Measurements from ENCODE around the gene ZNF331.

ZNF331 gene

DNA sequence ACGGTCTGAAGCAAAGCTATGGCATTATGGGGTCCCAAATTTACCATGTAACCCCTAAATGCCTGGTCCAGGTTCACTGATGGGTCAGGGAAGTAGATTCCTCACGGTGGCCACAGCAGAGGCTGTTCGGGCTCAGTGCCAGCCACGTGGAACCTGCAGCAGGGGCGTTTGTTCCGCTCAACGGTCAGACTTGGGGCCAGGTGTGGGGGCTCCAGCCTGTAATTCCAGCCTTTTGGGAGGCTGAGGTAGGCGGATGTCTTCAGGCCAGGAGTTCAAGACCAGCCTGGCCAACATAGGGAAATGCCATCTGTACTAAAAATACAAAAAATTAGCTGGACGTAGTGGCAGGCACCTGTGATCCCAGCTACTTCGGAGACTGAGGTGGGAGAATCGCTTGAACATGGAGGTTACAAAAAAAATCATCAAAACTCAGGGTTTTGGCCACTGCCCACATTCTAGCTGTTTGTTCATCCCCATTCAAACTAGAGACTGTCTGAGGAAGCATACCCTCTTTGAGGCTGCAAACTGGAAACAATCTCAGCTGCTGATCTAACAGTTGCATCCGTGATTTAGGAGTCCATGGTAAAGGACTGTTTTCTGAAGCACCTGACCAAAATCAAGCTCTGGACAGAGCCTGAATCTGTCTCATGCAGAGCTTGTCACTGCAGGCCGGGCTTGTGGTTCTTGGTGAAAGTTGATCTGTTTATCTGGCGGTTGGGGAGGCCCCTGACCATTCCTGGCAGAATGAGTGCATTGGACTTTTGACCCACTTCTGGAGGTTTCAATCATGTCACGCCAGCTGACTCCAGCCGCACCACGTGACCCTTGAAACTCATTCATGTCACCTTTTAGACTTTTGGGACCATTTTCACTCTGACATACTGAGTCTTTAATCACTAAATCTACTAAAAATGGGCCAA lies 30.2 kb upstream of the ZNF331 start:
- H3K79me2 ChIP-seq (ENCODE audit: insufficient read depth, low read length), result no peaks in the 10 kb centered on the region
- no peaks in the 10 kb centered on the region for H3K27me3 ChIP-seq (ENCODE audit: insufficient read depth, low read length)
- H3K9ac ChIP-seq (ENCODE audit: low read length), result no peak overlapping the region
- no peak overlapping the region for H3K4me3 ChIP-seq (ENCODE audit: low read depth, low read length, poor library complexity, severe bottlenecking)
- H4K20me1 ChIP-seq (ENCODE audit: insufficient read depth, low read length), result no peaks in the 10 kb centered on the region
- no peaks in the 10 kb centered on the region for H3K9me2 ChIP-seq (ENCODE audit: low read depth, low read length)
- no peak overlapping the region for H3K27ac ChIP-seq (ENCODE audit: low read depth, low read length, poor library complexity, severe bottlenecking)
- H3K4me2 ChIP-seq (ENCODE audit: low read length), result no peak overlapping the region
- H2AFZ ChIP-seq (ENCODE audit: low read length), result no peak overlapping the region
- no peaks in the 10 kb centered on the region for H3K4me1 ChIP-seq (ENCODE audit: insufficient read depth, low read length, severe bottlenecking)
- TF ChIP-seq, protein P1, sequence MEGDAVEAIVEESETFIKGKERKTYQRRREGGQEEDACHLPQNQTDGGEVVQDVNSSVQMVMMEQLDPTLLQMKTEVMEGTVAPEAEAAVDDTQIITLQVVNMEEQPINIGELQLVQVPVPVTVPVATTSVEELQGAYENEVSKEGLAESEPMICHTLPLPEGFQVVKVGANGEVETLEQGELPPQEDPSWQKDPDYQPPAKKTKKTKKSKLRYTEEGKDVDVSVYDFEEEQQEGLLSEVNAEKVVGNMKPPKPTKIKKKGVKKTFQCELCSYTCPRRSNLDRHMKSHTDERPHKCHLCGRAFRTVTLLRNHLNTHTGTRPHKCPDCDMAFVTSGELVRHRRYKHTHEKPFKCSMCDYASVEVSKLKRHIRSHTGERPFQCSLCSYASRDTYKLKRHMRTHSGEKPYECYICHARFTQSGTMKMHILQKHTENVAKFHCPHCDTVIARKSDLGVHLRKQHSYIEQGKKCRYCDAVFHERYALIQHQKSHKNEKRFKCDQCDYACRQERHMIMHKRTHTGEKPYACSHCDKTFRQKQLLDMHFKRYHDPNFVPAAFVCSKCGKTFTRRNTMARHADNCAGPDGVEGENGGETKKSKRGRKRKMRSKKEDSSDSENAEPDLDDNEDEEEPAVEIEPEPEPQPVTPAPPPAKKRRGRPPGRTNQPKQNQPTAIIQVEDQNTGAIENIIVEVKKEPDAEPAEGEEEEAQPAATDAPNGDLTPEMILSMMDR (IDR thresholded peaks at IDR 0.05; ENCODE audit: low read length), result no peak
- no peak for TF ChIP-seq EZH2 (IDR thresholded peaks at IDR 0.05; ENCODE audit: borderline replicate concordance, low read length)
- no peaks in the 10 kb centered on the region for H3K36me3 ChIP-seq (ENCODE audit: insufficient read depth, low read length)
- H3F3A ChIP-seq (ENCODE audit: insufficient read depth, low read length), result no peaks in the 10 kb centered on the region
- no peaks in the 10 kb centered on the region for H3K9me3 ChIP-seq (ENCODE audit: low read length)

DNA sequence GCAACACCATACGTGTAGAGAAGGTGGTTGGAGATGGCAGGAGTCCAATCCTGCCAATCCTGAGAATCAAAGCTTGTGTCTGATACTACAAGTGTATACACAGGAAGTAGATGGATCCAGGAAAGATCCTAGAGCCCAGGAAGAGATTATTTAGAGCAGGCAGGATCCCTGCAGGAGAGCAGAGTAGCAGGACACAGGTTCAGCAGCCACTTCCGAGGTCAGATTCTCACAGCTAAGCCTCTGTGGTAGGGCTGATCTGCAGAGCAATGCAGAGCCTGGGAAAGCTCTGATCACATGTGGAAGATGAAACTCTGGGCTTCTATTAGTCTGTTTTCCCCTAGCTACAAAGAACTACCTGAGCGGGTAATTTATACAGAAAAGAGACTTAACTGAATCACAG lies 28.5 kb upstream of the ZNF331 start:
- Histone ChIP-seq H3K27ac (ENCODE audit: low read depth, low read length, poor library complexity, severe bottlenecking) (no peak overlapping the region), H3K4me3 (ENCODE audit: low read depth, low read length, poor library complexity, severe bottlenecking) (no peak overlapping the region), H3K9me2 (ENCODE audit: low read depth, low read length) (no peaks in the 10 kb centered on the region), H3K4me2 (ENCODE audit: low read length) (no peak overlapping the region), H2AFZ (ENCODE audit: low read length) (no peak overlapping the region), H3K9me3 (ENCODE audit: low read length) (no peaks in the 10 kb centered on the region), H3K27me3 (ENCODE audit: insufficient read depth, low read length) (no peaks in the 10 kb centered on the region), H3K9ac (ENCODE audit: low read length) (no peak overlapping the region), H3F3A (ENCODE audit: insufficient read depth, low read length) (no peaks in the 10 kb centered on the region), H3K36me3 (ENCODE audit: insufficient read depth, low read length) (no peaks in the 10 kb centered on the region), H3K4me1 (ENCODE audit: insufficient read depth, low read length, severe bottlenecking) (no peaks in the 10 kb centered on the region), H3K79me2 (ENCODE audit: insufficient read depth, low read length) (no peaks in the 10 kb centered on the region), H4K20me1 (ENCODE audit: insufficient read depth, low read length) (no peaks in the 10 kb centered on the region)
- no peak for TF ChIP-seq EZH2 (IDR thresholded peaks at IDR 0.05; ENCODE audit: borderline replicate concordance, low read length)
- TF ChIP-seq, protein P1 (IDR thresholded peaks at IDR 0.05; ENCODE audit: low read length), result no peak

DNA sequence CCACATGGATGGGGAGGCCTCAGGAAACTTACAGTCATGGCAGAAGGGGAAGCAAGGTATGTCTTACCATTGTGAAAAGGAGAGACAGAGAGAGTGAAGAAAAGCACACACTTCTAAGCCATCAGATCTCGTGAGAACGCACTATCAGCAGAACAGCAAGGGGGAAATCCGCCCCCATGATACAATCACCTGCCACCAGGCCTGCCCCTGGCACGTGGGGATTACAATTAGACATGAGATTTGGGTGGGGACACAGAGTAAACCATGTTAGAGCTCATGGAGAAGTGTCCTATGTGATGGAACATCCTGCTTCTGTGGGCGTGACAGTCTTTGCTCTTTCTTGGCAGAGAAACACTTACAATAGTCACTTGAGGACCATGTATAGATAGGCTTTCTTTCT lies 28.1 kb upstream of the ZNF331 start:
- no peak overlapping the region for H3K4me3 ChIP-seq (ENCODE audit: low read depth, low read length, poor library complexity, severe bottlenecking)
- H3K9me2 ChIP-seq (ENCODE audit: low read depth, low read length), result no peaks in the 10 kb centered on the region
- TF ChIP-seq, protein P1 (IDR thresholded peaks at IDR 0.05; ENCODE audit: low read length), result no peak
- TF ChIP-seq EZH2 (IDR thresholded peaks at IDR 0.05; ENCODE audit: borderline replicate concordance, low read length), result no peak
- H3K9ac ChIP-seq (ENCODE audit: low read length), result no peak overlapping the region
- no peaks in the 10 kb centered on the region for H3K9me3 ChIP-seq (ENCODE audit: low read length)
- no peak overlapping the region for H2AFZ ChIP-seq (ENCODE audit: low read length)
- H3K4me2 ChIP-seq (ENCODE audit: low read length), result no peak overlapping the region
- no peaks in the 10 kb centered on the region for H3K36me3 ChIP-seq (ENCODE audit: insufficient read depth, low read length)
- no peak overlapping the region for H3K27ac ChIP-seq (ENCODE audit: low read depth, low read length, poor library complexity, severe bottlenecking)
- no peaks in the 10 kb centered on the region for H3K79me2 ChIP-seq (ENCODE audit: insufficient read depth, low read length)
- H3K4me1 ChIP-seq (ENCODE audit: insufficient read depth, low read length, severe bottlenecking), result no peaks in the 10 kb centered on the region
- H3K27me3 ChIP-seq (ENCODE audit: insufficient read depth, low read length), result no peaks in the 10 kb centered on the region
- H3F3A ChIP-seq (ENCODE audit: insufficient read depth, low read length), result no peaks in the 10 kb centered on the region
- no peaks in the 10 kb centered on the region for H4K20me1 ChIP-seq (ENCODE audit: insufficient read depth, low read length)
